ENCODE results near the gene NAT8L. TPM values are rescaled to one million over a fixed set of nuclear protein-coding genes. Genes with fewer than 3 reads are reported as not detected.

Gene NAT8L
- total RNA-seq, 2 donors from 2014 or later = 0.41 to 36.4 TPM

DNA sequence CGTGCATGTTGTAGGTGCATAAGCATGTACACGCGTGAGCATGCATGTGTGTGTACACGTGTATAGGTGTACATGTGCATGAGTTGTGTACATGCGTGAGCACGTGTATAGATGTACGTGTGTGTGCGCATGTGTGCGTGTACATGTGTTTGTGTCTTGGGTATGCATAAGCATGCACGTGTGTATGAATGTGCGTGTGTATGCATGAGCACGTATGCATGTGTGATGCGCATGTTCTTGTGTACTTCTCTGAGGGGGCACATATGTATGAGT, 9.0 kb downstream of the NAT8L start:
- no peak for DNase-seq (ENCODE audit: low spot score)

DNA sequence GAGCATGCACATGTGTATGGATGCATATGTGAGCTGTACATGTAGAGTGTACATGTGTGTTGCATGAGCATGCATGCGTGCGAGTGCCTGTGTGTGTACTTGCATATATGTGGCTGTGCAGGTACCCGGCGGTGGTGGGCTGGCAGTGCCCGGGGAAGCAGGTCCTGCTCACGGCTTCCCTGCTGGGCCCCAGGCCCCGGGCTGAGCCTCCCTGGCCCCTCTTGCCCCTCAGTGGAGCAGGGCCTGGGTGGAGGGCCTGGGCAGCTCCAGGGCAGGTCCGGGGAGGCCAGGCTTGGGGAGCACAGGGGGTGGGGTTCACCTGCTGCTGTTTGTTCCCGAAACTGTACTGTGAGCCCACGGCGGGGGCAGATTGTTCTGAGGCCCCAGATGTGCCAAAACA, 9.4 kb downstream of the NAT8L start:
- Histone ChIP-seq H3K4me3 (no peak overlapping the region), H3K4me1 (replicated peaks) (no peaks in the 10 kb centered on the region), H3K9me3 (no peaks in the 10 kb centered on the region), H3K36me3 (no peaks in the 10 kb centered on the region), H3K27ac (no peak overlapping the region), H3K27me3 (replicated peaks; ENCODE audit: insufficient read depth) (no peaks in the 10 kb centered on the region)
- WGBS = 83% methylated on average over 11 of the region's 11 CpGs
- TF ChIP-seq POLR2AphosphoS5 (IDR thresholded peaks at IDR 0.05) = no peak
- DNase-seq (ENCODE audit: low spot score) = no peak
- intact Hi-C loops (cut with DNase I) = no loop called here

More for the DNA sequence above, 9.0 kb downstream of the NAT8L start:
- no peaks in the 10 kb centered on the region for H3K4me1 ChIP-seq (replicated peaks)
- no peak for TF ChIP-seq POLR2AphosphoS5 (IDR thresholded peaks at IDR 0.05)
- TF ChIP-seq POLR2A (IDR thresholded peaks at IDR 0.05) = no peak
- TF ChIP-seq, protein P1, sequence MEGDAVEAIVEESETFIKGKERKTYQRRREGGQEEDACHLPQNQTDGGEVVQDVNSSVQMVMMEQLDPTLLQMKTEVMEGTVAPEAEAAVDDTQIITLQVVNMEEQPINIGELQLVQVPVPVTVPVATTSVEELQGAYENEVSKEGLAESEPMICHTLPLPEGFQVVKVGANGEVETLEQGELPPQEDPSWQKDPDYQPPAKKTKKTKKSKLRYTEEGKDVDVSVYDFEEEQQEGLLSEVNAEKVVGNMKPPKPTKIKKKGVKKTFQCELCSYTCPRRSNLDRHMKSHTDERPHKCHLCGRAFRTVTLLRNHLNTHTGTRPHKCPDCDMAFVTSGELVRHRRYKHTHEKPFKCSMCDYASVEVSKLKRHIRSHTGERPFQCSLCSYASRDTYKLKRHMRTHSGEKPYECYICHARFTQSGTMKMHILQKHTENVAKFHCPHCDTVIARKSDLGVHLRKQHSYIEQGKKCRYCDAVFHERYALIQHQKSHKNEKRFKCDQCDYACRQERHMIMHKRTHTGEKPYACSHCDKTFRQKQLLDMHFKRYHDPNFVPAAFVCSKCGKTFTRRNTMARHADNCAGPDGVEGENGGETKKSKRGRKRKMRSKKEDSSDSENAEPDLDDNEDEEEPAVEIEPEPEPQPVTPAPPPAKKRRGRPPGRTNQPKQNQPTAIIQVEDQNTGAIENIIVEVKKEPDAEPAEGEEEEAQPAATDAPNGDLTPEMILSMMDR (IDR thresholded peaks at IDR 0.05) = no peak
- H3K36me3 ChIP-seq = no peaks in the 10 kb centered on the region
- no peak overlapping the region for H3K27ac ChIP-seq
- H3K27me3 ChIP-seq (replicated peaks; ENCODE audit: insufficient read depth) = no peaks in the 10 kb centered on the region
- H3K9me3 ChIP-seq = no peaks in the 10 kb centered on the region
- H3K4me3 ChIP-seq = no peak overlapping the region
- intact Hi-C loops (cut with DNase I) = no loop called here
- WGBS = 98% methylated on average over 13 of the region's 13 CpGs

DNA sequence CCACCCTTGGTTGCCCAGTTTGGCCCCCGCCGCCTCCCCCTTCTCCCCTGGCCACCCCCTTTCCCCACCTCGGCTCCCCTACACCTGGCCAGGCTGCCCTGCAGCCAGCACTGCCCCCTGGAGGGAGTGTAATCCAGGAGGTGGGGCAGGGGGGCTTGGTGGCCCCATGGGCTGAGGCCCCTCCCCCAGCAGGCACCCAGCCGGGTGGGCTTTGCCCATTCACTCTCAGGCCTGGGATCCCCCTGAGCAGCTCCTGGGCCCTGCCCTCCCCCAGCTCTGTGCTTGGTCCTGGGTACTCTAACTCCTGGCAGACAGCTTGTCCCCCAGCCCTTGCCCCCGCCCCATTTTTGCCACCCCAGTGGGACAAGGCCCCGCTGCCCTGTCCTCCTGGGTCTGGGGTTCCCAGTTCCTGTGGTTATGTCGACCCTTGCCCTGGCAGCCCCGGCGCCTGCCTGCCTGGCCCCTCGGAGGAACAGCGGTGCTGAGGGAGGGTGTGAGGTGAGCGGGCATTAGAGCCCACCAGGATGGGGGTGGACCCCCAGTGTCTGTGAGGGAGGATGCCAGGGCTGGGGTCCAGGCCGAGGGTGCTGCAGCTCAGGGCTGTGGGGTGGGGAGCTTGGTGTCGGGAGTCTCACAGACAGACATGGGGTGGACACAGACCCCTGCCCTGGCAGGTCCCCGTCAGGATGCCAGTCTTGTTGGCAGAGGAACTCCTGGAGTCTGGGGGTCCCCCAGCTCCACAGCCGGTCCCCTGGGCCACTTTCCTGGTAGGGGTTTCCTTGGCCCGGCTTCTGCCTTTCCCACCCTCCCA, 10.2 kb downstream of the NAT8L start:
- H3K27me3 ChIP-seq (replicated peaks; ENCODE audit: insufficient read depth) = no peaks in the 10 kb centered on the region
- no peak overlapping the region for H3K27ac ChIP-seq
- TF ChIP-seq POLR2AphosphoS5 (IDR thresholded peaks at IDR 0.05) (no peak), POLR2A (IDR thresholded peaks at IDR 0.05) (no peak)
- TF ChIP-seq, protein P1 (IDR thresholded peaks at IDR 0.05) = no peak
- 73% methylated on average over 15 of the region's 17 CpGs for WGBS
- H3K4me3 ChIP-seq = no peak overlapping the region
- H3K36me3 ChIP-seq = no peaks in the 10 kb centered on the region
- no peaks in the 10 kb centered on the region for H3K9me3 ChIP-seq
- no peak for DNase-seq (ENCODE audit: low spot score)
- no peaks in the 10 kb centered on the region for H3K4me1 ChIP-seq (replicated peaks)
- intact Hi-C loops (cut with DNase I) = no loop called here

DNA sequence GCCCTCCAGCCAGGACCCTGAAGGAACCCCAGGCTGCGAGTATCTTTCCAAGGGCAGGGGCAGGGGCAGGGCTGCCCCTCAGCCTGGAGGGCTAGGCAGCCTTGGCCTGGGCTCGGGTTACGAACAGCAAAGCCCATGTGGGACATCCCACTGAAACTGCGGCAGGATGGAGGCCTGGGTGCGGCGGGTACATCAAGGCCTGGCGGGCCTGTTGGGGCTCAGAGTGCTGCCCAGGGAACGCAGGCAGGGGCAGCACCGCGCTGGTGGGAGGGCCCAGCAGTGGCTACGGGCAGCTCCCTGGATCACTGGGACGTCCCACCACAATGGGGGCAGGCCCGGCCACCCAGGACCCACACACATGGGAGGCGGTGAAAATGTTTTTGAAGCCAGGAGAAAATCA, 10.9 kb downstream of the NAT8L start:
- Histone ChIP-seq H3K27ac (no peak overlapping the region), H3K9me3 (no peaks in the 10 kb centered on the region), H3K4me1 (replicated peaks) (no peaks in the 10 kb centered on the region), H3K27me3 (replicated peaks; ENCODE audit: insufficient read depth) (no peaks in the 10 kb centered on the region), H3K4me3 (no peak overlapping the region), H3K36me3 (no peaks in the 10 kb centered on the region)
- TF ChIP-seq POLR2A (IDR thresholded peaks at IDR 0.05) (no peak), POLR2AphosphoS5 (IDR thresholded peaks at IDR 0.05) (no peak)
- TF ChIP-seq, protein P1 (IDR thresholded peaks at IDR 0.05) = no peak
- intact Hi-C loops (cut with DNase I) = no loop called here
- WGBS = 62% methylated on average over 14 of the region's 14 CpGs
- no peak for DNase-seq (ENCODE audit: low spot score)

DNA sequence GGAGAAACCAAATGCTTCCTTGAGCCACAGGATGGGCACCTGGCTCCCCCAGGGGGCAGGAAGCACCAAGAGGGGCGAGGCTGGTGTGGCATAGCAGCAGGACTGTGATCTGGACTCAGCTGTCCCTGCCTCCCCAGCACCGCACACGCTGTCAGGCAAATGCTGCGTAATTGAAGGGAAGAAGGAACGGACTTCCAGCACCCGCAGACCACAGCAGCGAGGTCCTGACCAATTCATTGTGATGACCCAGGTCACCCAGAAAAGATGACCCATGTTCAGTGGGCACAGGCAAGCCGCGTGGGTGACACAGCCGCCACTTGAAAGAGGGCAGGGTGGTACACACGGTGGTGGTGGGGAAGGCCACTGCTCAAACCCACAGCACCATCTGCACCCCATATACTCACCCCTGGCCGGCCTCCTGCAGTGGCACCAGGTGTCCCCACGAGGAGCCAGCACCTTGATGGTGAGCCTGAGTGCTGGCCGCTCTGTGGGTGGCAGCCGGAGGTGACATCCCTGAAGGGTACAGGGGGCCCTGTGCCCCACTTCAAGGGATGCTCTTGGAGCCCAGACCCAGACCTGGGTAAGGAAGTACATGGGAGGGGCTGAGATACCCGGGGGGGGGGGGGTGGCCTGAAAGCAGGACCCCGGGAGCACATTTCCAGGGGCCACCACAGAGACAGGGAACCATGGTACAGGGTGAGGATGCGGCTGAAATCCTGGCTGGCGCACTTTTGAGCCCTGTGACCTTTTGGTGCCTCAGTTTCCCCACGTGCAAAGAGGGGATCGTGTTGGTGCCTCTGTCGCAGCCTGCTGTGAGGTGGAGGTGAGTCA, 11.5 kb downstream of the NAT8L start:
- Histone ChIP-seq H3K27ac (no peak overlapping the region), H3K27me3 (replicated peaks; ENCODE audit: insufficient read depth) (no peaks in the 10 kb centered on the region), H3K4me3 (no peak overlapping the region), H3K36me3 (no peaks in the 10 kb centered on the region), H3K9me3 (no peaks in the 10 kb centered on the region), H3K4me1 (replicated peaks) (no peaks in the 10 kb centered on the region)
- intact Hi-C loops (cut with DNase I) = no loop called here
- WGBS = 80% methylated on average over 22 of the region's 22 CpGs
- DNase-seq (ENCODE audit: low spot score) = no peak
- TF ChIP-seq POLR2AphosphoS5 (IDR thresholded peaks at IDR 0.05) (no peak), POLR2A (IDR thresholded peaks at IDR 0.05) (no peak)
- TF ChIP-seq, protein P1 (IDR thresholded peaks at IDR 0.05) = no peak
